Activated T-helper 17 cell treated with anti-CD3 and anti-CD28 coated beads, Interleukin-2, amount 50 U/mL, for 72 hours (primary cell): ENCODE data around the gene SPEF2. TPM values are rescaled to one million over a fixed set of nuclear protein-coding genes. Genes with fewer than 3 reads are reported as not detected.
A peak's percentile ranks its signal among the peaks of the same experiment; 100 is the strongest.

Experiments used
- ATAC-seq: fragments of 150-1000 bp; cut with Tn5 transposase; replicated peaks from 2 replicates; pipeline ENCODE4 v1.10.0; 2021; ENCODE audit warnings: mild to moderate bottlenecking, moderate library complexity
- H3K27ac Mint-ChIP-seq: one replicate; pipeline ENCODE4 v1.8.0; 2022; ENCODE audit warnings: mixed read lengths
- H3K27me3 Mint-ChIP-seq: one replicate; pipeline ENCODE4 v1.8.0; 2022; ENCODE audit warnings: mixed read lengths
- H3K36me3 Mint-ChIP-seq: one replicate; pipeline ENCODE4 v1.8.0; 2022; ENCODE audit warnings: low read depth, mild to moderate bottlenecking, mixed read lengths
- H3K4me1 Mint-ChIP-seq: one replicate; pipeline ENCODE4 v1.8.0; 2022; ENCODE audit warnings: mixed read lengths
- H3K4me3 Mint-ChIP-seq: one replicate; pipeline ENCODE4 v1.8.0; 2022; ENCODE audit warnings: mild to moderate bottlenecking, mixed read lengths
- H3K9me3 Mint-ChIP-seq: one replicate; pipeline ENCODE4 v1.8.0; 2022; ENCODE audit warnings: mixed read lengths
- total RNA-seq, 2 donors: library from RNA; stranded (reverse); gene quantifications; one replicate each; pipeline ENCODE4 v1.2.3, GENCODE V29; 2022

SPEF2 gene
- total RNA-seq, 2 donors from 2014 or later = 6.7 to 9.3 TPM

DNA sequence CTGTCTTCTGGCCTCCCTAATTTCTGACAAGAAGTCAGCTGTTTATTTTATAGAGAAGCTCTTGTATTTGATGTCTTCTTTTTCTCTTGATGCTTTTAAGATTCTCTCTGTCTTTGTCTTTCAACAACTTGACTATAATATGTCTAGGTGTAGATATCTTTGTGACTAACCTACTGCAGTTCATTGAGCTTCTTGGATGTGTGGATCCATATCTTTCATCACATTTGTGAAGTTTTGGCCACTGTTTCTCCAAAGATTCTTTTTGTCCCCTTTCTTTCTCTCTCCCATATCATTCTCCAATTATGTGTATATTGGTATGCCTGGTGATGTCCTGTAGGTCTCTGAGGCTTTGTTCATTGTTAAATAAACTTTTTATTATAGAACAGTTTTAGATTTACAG lies 16.7 kb downstream of the SPEF2 start:
- Mint-ChIP-seq H3K9me3 (peaks cover 12% of the 10 kb centered on the region), H3K4me3 (no peak overlapping the region), H3K27ac (no peak overlapping the region), H3K4me1 (no peaks in the 10 kb centered on the region), H3K27me3 (no peaks in the 10 kb centered on the region), H3K36me3 (peaks cover 71% of the 10 kb centered on the region)
- no peak for ATAC-seq

DNA sequence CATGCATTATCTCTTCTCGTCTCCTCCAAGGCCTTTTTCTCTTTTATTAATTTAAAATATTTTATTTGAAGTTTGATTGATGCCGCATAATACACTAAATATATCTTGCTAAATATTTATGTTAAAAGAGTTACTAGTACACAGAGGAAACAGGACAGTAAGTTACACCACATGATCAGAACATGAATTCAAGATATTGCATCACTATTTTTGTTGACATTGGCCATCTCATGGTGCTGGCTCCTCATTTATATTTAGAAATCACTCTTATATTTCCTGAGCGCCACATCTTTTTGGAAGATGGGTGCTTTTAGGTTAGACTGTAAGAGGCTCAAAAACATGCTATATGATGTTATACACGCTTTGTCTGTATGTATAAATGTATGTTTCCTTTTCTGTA lies 23.0 kb downstream of the SPEF2 start:
- Mint-ChIP-seq H3K36me3 (peaks cover 47% of the 10 kb centered on the region), H3K4me1 (no peaks in the 10 kb centered on the region), H3K4me3 (no peak overlapping the region), H3K9me3 (no peaks in the 10 kb centered on the region), H3K27ac (no peak overlapping the region), H3K27me3 (no peaks in the 10 kb centered on the region)
- ATAC-seq = no peak

DNA sequence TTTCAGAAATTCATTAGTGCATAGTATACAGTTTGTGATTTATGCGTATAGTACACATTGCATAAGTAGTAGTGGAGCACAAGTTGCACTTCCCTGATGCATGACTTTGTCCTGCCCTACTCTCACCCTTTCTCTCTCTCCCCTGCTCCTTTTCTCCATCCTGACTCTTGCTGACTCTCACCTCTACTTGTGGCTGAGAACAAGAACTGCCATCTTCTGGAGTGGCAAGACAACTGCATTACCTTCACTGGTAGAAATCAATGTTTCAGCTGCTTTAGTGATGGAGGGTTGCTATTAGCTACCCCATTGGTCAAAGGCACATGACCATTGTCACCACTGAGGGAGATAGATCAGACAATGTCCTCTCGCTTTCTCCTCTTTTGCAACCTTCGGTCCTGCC lies 26.9 kb downstream of the SPEF2 start:
- no peaks in the 10 kb centered on the region for H3K9me3 Mint-ChIP-seq
- peak; percentile 77 for ATAC-seq
- H3K36me3 Mint-ChIP-seq = peaks cover 31% of the 10 kb centered on the region
- H3K27me3 Mint-ChIP-seq = no peaks in the 10 kb centered on the region
- H3K4me1 Mint-ChIP-seq = no peaks in the 10 kb centered on the region
- H3K27ac Mint-ChIP-seq = no peak overlapping the region
- no peak overlapping the region for H3K4me3 Mint-ChIP-seq

DNA sequence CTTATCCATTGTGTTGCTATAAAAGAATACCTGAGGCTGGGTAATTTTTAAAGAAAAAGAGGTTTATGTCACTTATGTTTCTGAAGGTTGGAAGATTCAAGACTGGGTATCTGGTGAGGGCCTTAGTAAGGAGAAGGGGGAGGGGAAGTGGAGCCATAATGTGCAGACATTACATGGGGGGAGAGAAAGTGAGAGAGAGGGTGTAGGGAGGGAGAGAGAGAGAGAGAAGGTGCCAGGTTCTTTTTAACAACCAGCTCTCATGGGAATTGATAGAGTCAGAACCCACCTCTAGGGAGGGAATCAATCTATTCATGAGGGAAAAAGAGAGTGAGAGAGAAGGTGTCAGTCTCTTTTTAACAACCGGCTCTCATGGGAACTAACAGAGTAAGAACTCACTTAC lies 29.5 kb downstream of the SPEF2 start:
- no peak for ATAC-seq
- Mint-ChIP-seq H3K4me3 (no peak overlapping the region), H3K27ac (no peak overlapping the region), H3K4me1 (no peaks in the 10 kb centered on the region), H3K27me3 (no peaks in the 10 kb centered on the region), H3K36me3 (peaks cover 22% of the 10 kb centered on the region), H3K9me3 (no peaks in the 10 kb centered on the region)

DNA sequence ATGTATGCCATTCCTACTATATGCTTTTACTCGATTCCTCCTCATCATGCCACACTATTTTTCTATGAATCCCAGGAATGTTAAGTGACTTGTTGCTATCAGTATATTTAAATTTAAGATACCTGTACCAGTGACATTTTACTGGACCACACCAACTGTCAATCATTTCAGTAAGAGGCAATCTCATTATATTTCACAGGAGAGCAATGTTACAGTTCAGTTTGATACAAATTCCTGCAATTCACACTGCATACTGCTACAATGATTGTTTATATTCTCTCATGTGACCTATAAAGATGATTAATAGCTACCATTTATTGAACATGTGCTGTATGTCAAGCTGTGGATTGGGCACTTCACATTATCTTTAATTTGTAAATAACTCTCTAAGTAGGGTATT lies 30.0 kb downstream of the SPEF2 start:
- H3K36me3 Mint-ChIP-seq = peaks cover 18% of the 10 kb centered on the region
- no peaks in the 10 kb centered on the region for H3K27me3 Mint-ChIP-seq
- ATAC-seq = no peak
- no peak overlapping the region for H3K27ac Mint-ChIP-seq
- H3K4me1 Mint-ChIP-seq = no peaks in the 10 kb centered on the region
- no peak overlapping the region for H3K4me3 Mint-ChIP-seq
- H3K9me3 Mint-ChIP-seq = no peaks in the 10 kb centered on the region

DNA sequence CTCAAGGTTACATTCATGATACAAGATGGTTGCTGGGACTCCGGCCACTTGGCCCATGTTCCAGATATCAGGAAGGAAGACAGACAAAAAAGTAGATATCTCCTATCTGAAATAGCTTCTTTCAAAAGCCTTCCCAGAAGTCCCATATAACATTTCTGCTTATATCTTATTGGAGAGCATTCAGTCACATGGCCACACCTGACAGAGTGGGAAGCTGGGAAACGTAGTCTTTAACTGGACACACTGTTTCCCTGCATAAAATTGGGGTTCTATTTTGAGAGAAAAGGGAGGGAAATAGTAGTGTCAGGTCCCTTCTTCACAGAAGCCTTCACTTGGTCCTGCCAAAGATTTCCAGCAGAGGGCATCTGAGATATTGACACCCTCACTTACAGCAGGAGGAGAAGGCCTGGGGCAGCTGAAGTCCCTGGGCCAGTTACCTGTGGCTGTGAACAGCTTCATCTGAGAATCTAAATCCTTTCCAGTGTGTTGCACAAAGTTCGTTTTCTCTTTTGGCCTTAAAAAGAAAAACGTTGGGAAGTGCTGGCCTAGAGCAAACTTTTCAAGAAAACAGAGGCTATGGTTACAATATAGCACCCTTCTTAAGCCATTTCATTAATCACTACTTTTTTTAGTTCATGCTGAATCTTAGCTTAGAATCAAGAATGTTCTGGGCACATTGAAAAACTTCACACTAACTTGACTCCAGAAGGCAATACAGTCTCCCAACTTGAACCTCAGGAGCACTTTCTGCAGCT lies 33.5 kb downstream of the SPEF2 start:
- Mint-ChIP-seq H3K4me1 (peaks cover 5% of the 10 kb centered on the region), H3K27ac (peak overlapping the region; percentile 58), H3K9me3 (no peaks in the 10 kb centered on the region), H3K36me3 (no peaks in the 10 kb centered on the region), H3K4me3 (no peak overlapping the region), H3K27me3 (no peaks in the 10 kb centered on the region)
- ATAC-seq = peak; percentile 97

DNA sequence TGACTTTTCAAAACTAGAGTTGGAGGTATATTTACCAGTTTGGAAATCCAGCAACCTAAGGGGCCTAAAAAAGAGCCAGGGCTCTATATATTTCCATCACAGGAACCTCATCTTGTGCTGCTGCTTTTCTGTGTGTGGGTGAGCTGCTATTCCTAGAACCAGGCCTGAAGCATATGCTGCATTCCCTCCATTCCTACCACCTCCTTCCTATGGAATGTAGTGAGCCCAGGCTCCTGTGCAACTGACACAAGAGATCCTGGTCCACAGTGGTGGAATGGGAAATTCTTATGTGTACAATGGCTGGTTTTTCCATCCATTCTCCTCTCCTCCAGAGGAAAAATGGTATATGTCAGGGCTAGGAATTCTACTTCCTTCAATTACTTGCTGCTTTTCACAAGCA lies 39.1 kb downstream of the SPEF2 start:
- Mint-ChIP-seq H3K27ac (no peak overlapping the region), H3K27me3 (no peaks in the 10 kb centered on the region), H3K4me1 (peaks cover 15% of the 10 kb centered on the region), H3K9me3 (no peaks in the 10 kb centered on the region), H3K36me3 (no peaks in the 10 kb centered on the region), H3K4me3 (no peak overlapping the region)
- no peak for ATAC-seq

DNA sequence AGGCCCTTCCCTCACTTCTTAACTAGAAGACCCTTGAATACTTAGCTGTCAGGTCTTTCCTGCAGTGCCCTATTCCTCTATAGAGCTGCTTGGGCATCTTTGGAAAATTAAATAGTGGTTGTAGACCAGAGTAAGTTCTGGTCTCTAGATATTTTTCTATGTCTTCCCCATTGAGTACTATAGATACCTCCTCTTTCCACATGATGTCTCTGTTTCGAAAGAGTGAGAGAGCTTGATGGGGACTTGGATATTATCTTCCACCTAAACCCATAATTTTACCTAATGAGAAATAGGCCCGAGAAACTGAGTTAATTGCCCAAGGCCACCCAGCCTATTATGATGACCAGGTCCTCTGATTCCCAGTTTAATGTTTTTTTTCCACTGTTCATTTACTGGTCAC lies 40.2 kb downstream of the SPEF2 start:
- ATAC-seq = no peak
- Mint-ChIP-seq H3K9me3 (no peaks in the 10 kb centered on the region), H3K4me3 (peak overlapping the region; percentile 43), H3K27ac (peak overlapping the region; percentile 49), H3K27me3 (no peaks in the 10 kb centered on the region), H3K36me3 (no peaks in the 10 kb centered on the region), H3K4me1 (peaks cover 15% of the 10 kb centered on the region)

DNA sequence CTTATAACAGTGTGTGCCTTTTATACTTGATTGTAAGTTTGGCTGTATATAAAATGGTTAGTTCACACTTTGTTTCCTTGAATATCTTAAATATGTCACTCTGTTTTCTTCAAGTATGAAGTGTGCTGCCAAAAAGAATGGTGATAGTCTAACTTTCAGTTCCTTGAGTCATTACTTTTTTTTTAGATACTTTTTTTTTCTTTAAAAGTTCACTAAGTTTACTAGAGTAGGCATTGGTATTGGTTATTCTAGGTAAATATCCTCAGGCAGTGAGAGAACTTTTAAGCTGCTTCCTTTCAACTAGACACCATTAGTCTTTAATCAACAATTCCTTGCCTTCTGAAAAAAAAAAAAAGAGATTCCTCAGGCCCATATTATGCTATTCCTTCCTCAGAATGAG lies 41.9 kb downstream of the SPEF2 start:
- H3K27ac Mint-ChIP-seq = no peak overlapping the region
- peaks cover 11% of the 10 kb centered on the region for H3K4me1 Mint-ChIP-seq
- H3K36me3 Mint-ChIP-seq = no peaks in the 10 kb centered on the region
- peak; percentile 45 for ATAC-seq
- no peaks in the 10 kb centered on the region for H3K27me3 Mint-ChIP-seq
- H3K4me3 Mint-ChIP-seq = peak overlapping the region; percentile 3
- peaks cover 4% of the 10 kb centered on the region for H3K9me3 Mint-ChIP-seq

DNA sequence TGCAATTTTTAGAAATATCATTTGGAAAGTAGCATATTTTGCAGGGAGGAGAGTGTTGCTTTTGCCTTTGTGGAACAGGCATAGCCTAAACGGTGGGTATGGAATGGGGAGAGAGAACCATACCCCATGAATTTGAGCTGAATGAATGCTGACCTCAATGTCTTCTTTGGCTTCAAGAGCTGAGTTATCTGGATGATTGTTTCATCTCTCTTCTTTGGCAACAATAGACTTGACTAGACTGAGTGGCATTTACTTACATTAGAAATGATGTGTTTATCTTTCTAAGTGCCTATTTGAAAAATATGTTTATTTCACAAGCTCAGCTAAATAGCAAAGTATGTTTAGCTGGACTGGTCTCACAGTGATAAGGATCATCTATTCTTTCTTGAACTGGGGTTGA lies 42.8 kb downstream of the SPEF2 start:
- H3K36me3 Mint-ChIP-seq = no peaks in the 10 kb centered on the region
- ATAC-seq = no peak
- H3K4me1 Mint-ChIP-seq = peaks cover 17% of the 10 kb centered on the region
- H3K27me3 Mint-ChIP-seq = no peaks in the 10 kb centered on the region
- H3K9me3 Mint-ChIP-seq = peaks cover 4% of the 10 kb centered on the region
- no peak overlapping the region for H3K4me3 Mint-ChIP-seq
- H3K27ac Mint-ChIP-seq = no peak overlapping the region

DNA sequence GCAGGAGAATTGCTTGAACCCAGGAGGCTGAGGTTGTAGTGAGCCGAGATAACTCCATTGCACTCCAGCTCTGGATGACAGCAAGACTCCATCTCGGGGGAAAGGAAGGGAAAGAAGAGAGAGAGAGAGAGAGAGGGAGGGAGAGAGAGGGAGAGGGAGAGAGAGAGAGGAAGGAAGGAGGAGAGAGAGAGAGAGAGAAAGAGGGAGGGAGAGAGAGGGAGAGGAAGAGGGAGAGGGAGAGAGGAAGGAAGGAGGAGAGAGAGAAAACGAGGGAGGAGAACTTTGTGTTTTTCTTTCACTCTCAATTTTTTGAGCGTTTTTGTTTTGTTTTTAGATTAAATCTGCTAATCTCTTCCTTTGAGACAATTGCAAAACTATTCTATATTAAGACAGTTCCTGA lies 46.9 kb downstream of the SPEF2 start:
- Mint-ChIP-seq H3K4me3 (peak overlapping the region; percentile 22), H3K27ac (no peak overlapping the region), H3K27me3 (no peaks in the 10 kb centered on the region), H3K36me3 (peaks cover 7% of the 10 kb centered on the region), H3K4me1 (peaks cover 18% of the 10 kb centered on the region), H3K9me3 (peaks cover 4% of the 10 kb centered on the region)
- no peak for ATAC-seq

DNA sequence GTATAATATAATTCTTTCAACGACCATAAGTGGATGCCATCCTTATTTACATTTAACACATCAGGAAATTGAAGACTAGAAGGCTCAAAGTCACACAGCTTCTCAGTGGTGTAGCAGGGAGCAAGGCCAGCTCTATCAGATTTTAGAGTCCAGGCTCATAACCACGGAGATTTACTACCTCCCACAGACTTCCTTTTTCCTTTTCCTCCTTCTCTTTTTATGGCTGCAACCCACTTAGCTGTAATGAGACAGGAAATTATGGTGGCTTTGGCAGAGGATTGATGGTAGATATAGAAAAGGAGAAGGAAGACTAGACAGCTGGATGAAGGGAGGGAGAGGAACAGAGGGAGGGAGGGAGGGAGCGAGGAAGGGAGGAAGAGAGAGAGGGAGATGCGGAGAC lies 47.4 kb downstream of the SPEF2 start:
- Mint-ChIP-seq H3K9me3 (peaks cover 4% of the 10 kb centered on the region), H3K27me3 (no peaks in the 10 kb centered on the region), H3K4me1 (peaks cover 21% of the 10 kb centered on the region), H3K36me3 (peaks cover 7% of the 10 kb centered on the region), H3K27ac (no peak overlapping the region), H3K4me3 (peak overlapping the region; percentile 22)
- ATAC-seq = no peak

DNA sequence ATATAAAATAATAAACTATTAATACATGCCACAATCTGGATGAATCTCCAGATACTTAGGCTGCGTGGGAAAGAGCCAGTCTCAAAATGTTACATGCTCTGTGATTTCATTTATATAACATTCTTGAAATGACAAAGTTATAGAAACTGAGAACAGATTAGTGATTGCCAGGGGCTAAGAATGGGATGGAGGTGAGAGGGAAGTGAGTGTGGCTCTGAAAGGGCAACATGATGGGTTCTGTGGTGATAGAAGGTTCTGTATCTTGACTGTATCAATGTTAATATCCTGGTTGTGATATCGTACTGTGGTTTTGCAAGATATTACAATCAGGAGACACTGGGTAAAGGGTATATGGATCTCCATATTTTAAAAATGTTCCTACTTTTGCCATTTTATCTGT lies 50.7 kb downstream of the SPEF2 start:
- peaks cover 7% of the 10 kb centered on the region for H3K36me3 Mint-ChIP-seq
- no peaks in the 10 kb centered on the region for H3K27me3 Mint-ChIP-seq
- H3K9me3 Mint-ChIP-seq = peaks cover 4% of the 10 kb centered on the region
- H3K27ac Mint-ChIP-seq = peak overlapping the region; percentile 58
- peaks cover 34% of the 10 kb centered on the region for H3K4me1 Mint-ChIP-seq
- H3K4me3 Mint-ChIP-seq = peak overlapping the region; percentile 46
- ATAC-seq = peak; percentile 84

DNA sequence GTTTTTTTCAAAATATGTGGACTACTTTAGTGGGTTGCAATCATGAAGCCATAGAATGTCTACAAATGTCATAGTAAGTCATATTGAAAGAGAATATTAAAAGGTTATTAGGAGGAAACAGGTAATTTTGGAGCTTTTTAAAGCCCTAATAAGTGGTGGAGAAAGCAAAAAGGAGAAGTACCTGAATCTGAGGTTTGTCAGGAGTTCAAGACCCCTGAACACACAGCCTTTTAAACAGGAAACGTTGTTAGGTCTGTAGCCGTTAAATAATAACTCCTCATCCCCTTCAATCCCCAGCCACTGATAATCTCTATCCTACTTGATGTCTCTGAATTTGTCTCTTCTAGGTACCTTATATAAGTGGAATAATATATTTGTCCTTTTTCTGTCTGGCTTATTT lies 51.1 kb downstream of the SPEF2 start:
- ATAC-seq = no peak
- H3K27me3 Mint-ChIP-seq = no peaks in the 10 kb centered on the region
- peak overlapping the region; percentile 58 for H3K27ac Mint-ChIP-seq
- peaks cover 3% of the 10 kb centered on the region for H3K9me3 Mint-ChIP-seq
- H3K4me3 Mint-ChIP-seq = peak overlapping the region; percentile 46
- peaks cover 39% of the 10 kb centered on the region for H3K4me1 Mint-ChIP-seq
- peaks cover 7% of the 10 kb centered on the region for H3K36me3 Mint-ChIP-seq

DNA sequence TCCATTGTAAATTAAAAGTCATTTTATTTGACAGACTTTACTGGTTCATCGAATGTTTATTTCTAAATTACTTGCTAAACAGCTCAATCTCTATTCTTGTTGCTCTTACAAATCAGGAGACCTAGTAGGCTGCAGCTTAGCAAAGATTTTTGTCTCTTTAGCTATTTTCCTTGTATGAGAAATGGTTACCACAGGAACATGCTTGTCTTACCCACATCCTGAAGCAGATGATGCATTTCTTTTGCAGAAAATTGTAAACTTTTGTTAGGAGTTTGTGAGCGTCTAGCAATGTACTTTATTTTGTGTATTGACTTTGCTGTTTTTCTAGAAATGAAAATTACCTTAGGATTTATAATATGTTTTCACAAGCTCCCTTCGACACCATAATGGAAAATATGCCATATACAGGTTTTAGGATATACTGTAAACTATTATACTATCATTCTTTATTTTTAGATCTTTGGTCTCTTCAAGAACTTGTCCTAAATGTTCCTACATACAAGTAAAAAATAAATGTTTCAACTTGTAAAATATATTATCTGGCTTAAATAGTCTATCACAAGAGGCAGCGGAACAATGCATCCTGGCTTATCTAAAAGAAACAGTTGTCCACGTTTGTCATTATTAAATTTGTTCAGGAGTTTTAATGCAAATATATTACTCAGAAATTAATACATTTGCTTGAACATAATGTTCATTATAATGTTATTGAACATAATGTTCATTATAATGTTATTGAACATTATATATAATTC lies 54.1 kb downstream of the SPEF2 start:
- H3K4me1 Mint-ChIP-seq = peaks cover 34% of the 10 kb centered on the region
- peak overlapping the region; percentile 69 for H3K27ac Mint-ChIP-seq
- H3K9me3 Mint-ChIP-seq = no peaks in the 10 kb centered on the region

More for the DNA sequence above, 54.1 kb downstream of the SPEF2 start:
- peak; percentile 58 for ATAC-seq
- H3K36me3 Mint-ChIP-seq = peaks cover 6% of the 10 kb centered on the region
- H3K27me3 Mint-ChIP-seq = no peaks in the 10 kb centered on the region
- peak overlapping the region; percentile 37 for H3K4me3 Mint-ChIP-seq
